Measurements from ENCODE around the gene EDAR. TPM values are rescaled to one million over a fixed set of nuclear protein-coding genes. Genes with fewer than 3 reads are reported as not detected.

The EDAR gene
- total RNA-seq, 1 donor from 2014 or later = not detected

DNA sequence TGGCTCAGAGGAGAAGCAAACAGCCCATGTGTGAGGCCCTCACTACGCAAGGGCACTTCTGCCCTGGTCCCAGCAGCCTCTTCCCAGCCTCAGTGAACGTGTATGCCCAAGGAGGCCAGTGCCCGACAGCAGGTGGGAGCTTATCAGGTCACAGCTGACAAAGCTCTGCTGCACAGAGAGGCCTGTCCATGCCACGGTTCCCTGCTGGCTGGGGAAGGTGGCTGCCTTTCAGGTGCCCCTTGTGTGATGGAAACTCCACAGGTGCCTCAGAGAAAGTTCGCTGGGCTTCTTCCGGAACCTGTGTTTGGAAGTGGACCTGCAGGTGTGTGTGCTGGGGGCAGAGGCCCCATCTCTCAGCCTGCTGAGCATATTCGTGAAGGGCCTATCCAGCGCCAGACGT is 47.3 kb downstream of the EDAR start:
- no peak overlapping the region for H3K27ac Mint-ChIP-seq (ENCODE audit: unreplicated experiment)
- Histone ChIP-seq H3K4me1 (ENCODE audit: insufficient read depth, low read length) (no peaks in the 10 kb centered on the region), H3K79me2 (ENCODE audit: insufficient read depth, low read length) (no peaks in the 10 kb centered on the region), H3K27me3 (ENCODE audit: insufficient read depth, low read length) (peaks cover 12% of the 10 kb centered on the region), H3K9ac (ENCODE audit: low read length) (no peak overlapping the region), H2AFZ (ENCODE audit: low read depth, low read length) (no peak overlapping the region), H3K9me3 (ENCODE audit: insufficient read depth, low read depth, low read length) (no peaks in the 10 kb centered on the region), H3K27ac (ENCODE audit: low read depth, low read length) (no peak overlapping the region), H3K4me3 (ENCODE audit: insufficient read depth, low read depth, low read length) (no peak overlapping the region), H3K4me2 (ENCODE audit: low read length) (no peak overlapping the region), H3K36me3 (ENCODE audit: insufficient read depth, low read length) (no peaks in the 10 kb centered on the region), H4K20me1 (ENCODE audit: insufficient read depth, low read length) (no peaks in the 10 kb centered on the region)
- peaks cover 4% of the 10 kb centered on the region for H3K9me3 Mint-ChIP-seq (ENCODE audit: unreplicated experiment)
- no peaks in the 10 kb centered on the region for H3K36me3 Mint-ChIP-seq (ENCODE audit: low read depth, unreplicated experiment)
- no peaks in the 10 kb centered on the region for H3K4me1 Mint-ChIP-seq (ENCODE audit: low read depth, unreplicated experiment)
- no peak for FAIRE-seq
- no peak for DNase-seq (ENCODE audit: low read depth)
- H3K4me3 Mint-ChIP-seq (ENCODE audit: unreplicated experiment) = no peak overlapping the region
- H3K27me3 Mint-ChIP-seq (ENCODE audit: low read depth, unreplicated experiment) = peaks cover 26% of the 10 kb centered on the region
- TF ChIP-seq EZH2 (IDR thresholded peaks at IDR 0.05; ENCODE audit: insufficient read depth, low read length) (no peak), CTCF (IDR thresholded peaks at IDR 0.05; ENCODE audit: insufficient read depth, low read depth, low read length) (no peak)

DNA sequence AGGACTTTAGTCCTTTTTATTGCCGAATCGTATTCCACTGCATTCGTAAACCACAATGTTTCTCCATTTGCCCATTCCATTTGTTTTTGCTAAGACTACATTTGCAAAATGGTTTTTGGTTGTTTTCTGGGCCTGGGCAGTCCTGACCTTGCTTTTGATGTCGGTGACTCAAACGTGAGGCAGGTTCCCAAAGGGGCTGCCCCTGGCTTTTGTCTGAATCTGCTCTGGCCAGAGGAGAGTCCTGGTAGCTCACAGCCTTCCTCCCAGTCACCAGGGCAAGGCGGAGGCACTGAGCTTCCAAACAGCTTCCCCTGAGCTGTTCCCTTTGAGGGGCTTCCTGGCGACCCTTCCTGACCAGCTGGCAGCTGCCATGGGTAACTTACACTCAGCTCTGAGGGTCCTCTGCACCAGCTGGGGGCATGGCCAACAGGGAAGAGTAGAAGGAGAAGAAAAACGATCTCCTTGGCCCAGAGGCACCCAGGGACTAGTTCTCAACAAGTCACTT is 47.8 kb downstream of the EDAR start:
- Mint-ChIP-seq H3K27me3 (ENCODE audit: low read depth, unreplicated experiment) (peaks cover 29% of the 10 kb centered on the region), H3K4me3 (ENCODE audit: unreplicated experiment) (no peak overlapping the region)
- H3K27me3 ChIP-seq (ENCODE audit: insufficient read depth, low read length) = peaks cover 12% of the 10 kb centered on the region

More for the DNA sequence above, 47.8 kb downstream of the EDAR start:
- no peak overlapping the region for H3K27ac Mint-ChIP-seq (ENCODE audit: unreplicated experiment)
- Histone ChIP-seq H3K4me2 (ENCODE audit: low read length) (no peak overlapping the region), H3K27ac (ENCODE audit: low read depth, low read length) (no peak overlapping the region), H3K9me3 (ENCODE audit: insufficient read depth, low read depth, low read length) (no peaks in the 10 kb centered on the region), H3K4me1 (ENCODE audit: insufficient read depth, low read length) (no peaks in the 10 kb centered on the region), H3K9ac (ENCODE audit: low read length) (no peak overlapping the region), H3K36me3 (ENCODE audit: insufficient read depth, low read length) (no peaks in the 10 kb centered on the region), H3K79me2 (ENCODE audit: insufficient read depth, low read length) (no peaks in the 10 kb centered on the region), H4K20me1 (ENCODE audit: insufficient read depth, low read length) (no peaks in the 10 kb centered on the region), H2AFZ (ENCODE audit: low read depth, low read length) (no peak overlapping the region), H3K4me3 (ENCODE audit: insufficient read depth, low read depth, low read length) (no peak overlapping the region)
- no peaks in the 10 kb centered on the region for H3K4me1 Mint-ChIP-seq (ENCODE audit: low read depth, unreplicated experiment)
- no peak for DNase-seq (ENCODE audit: low read depth)
- FAIRE-seq = no peak
- TF ChIP-seq CTCF (IDR thresholded peaks at IDR 0.05; ENCODE audit: insufficient read depth, low read depth, low read length) = no peak
- TF ChIP-seq EZH2 (IDR thresholded peaks at IDR 0.05; ENCODE audit: insufficient read depth, low read length) = no peak
- H3K36me3 Mint-ChIP-seq (ENCODE audit: low read depth, unreplicated experiment) = no peaks in the 10 kb centered on the region
- peaks cover 1% of the 10 kb centered on the region for H3K9me3 Mint-ChIP-seq (ENCODE audit: unreplicated experiment)

Data from astrocyte (in vitro differentiated cells and primary cell).